IPS-20b (cell line): Measurements from ENCODE around the gene LIX1L.
A peak's percentile ranks its signal among the peaks of the same experiment; 100 is the strongest.

Experiments
- H3K27ac ChIP-seq: one replicate; pipeline ENCODE4 v1.5.1; 2013; ENCODE audit warnings: low read length
- H3K27me3 ChIP-seq: 2 replicates; pipeline ENCODE4 v1.6.1; 2013; ENCODE audit warnings: mild to moderate bottlenecking, low read length, inconsistent platforms; ENCODE audit not compliant: insufficient read depth
- H3K36me3 ChIP-seq: 2 replicates; pipeline ENCODE4 v1.6.1; 2013; ENCODE audit warnings: low read depth, mild to moderate bottlenecking, inconsistent platforms, low read length, moderate library complexity; ENCODE audit not compliant: insufficient read depth
- H3K4me1 ChIP-seq: 2 replicates; pipeline ENCODE4 v1.6.1; 2013; ENCODE audit warnings: mild to moderate bottlenecking, control low read depth, inconsistent platforms, low read length, moderate library complexity; ENCODE audit not compliant: insufficient read depth
- H3K4me3 ChIP-seq: 2 replicates; pipeline ENCODE4 v1.5.1; 2013; ENCODE audit warnings: mild to moderate bottlenecking, low read length, inconsistent platforms
- H3K9ac ChIP-seq: 2 replicates; pipeline ENCODE4 v1.6.1; 2013; ENCODE audit warnings: low read depth, mild to moderate bottlenecking, inconsistent platforms, low read length, moderate library complexity
- H3K9me3 ChIP-seq: 2 replicates; pipeline ENCODE4 v1.6.1; 2013; ENCODE audit warnings: mild to moderate bottlenecking, low read depth, low read length, inconsistent platforms; ENCODE audit not compliant: insufficient read depth

Gene LIX1L

GRCh38 chr1:145974721-145975120 is 16.9 kb upstream of the LIX1L start:
- Histone ChIP-seq H3K4me1 (peaks cover 22% of the 10 kb centered on the region), H3K9me3 (no peaks in the 10 kb centered on the region), H3K27me3 (no peaks in the 10 kb centered on the region), H3K9ac (no peak overlapping the region), H3K36me3 (no peaks in the 10 kb centered on the region), H3K4me3 (no peak overlapping the region), H3K27ac (no peak overlapping the region)

- no peaks in the 10 kb centered on the region for H3K9me3 ChIP-seq
- no peak overlapping the region for H3K4me3 ChIP-seq
- H3K4me1 ChIP-seq = peaks cover 5% of the 10 kb centered on the region; the same call in 1 of the 2 replicates
- no peaks in the 10 kb centered on the region for H3K36me3 ChIP-seq
- H3K27me3 ChIP-seq = no peaks in the 10 kb centered on the region
- H3K27ac ChIP-seq = no peak overlapping the region
- H3K9ac ChIP-seq = no peak overlapping the region
These were observed 14.8 kb upstream of the LIX1L start for GRCh38 chr1:145972580-145972979.

- Histone ChIP-seq H3K36me3 (no peaks in the 10 kb centered on the region), H3K4me1 (peaks cover 10% of the 10 kb centered on the region), H3K9ac (no peak overlapping the region), H3K27me3 (peaks cover 25% of the 10 kb centered on the region), H3K9me3 (no peaks in the 10 kb centered on the region), H3K27ac (no peak overlapping the region), H3K4me3 (no peak overlapping the region)
These were observed 9.5 kb upstream of the LIX1L start for GRCh38 chr1:145967288-145967687.

GRCh38 chr1:145965119-145965744 is 7.4 kb upstream of the LIX1L start:
- H3K27ac ChIP-seq = no peak overlapping the region
- peaks cover 46% of the 10 kb centered on the region for H3K27me3 ChIP-seq
- H3K9ac ChIP-seq = peak overlapping the region; percentile 63; the same call in 1 of the 2 replicates

GRCh38 chr1:145964328-145965118 is 6.7 kb upstream of the LIX1L start, which contains the start of the genes ANKRD34A and POLR3GL:
Gene ANKRD34A, minus strand, starts transcription at chr1:145964575. Its CDS starts 2,816 bp downstream, at chr1:145961759.
Gene POLR3GL, plus strand, starts transcription at chr1:145964690. Its CDS starts 10,176 bp downstream, at chr1:145974866.
- no peaks in the 10 kb centered on the region for H3K36me3 ChIP-seq
- H3K4me3 ChIP-seq = peak within 1 kb of the TSS; percentile 78
- peak within 1 kb of the TSS; percentile 63; the same call in 1 of the 2 replicates for H3K9ac ChIP-seq
- peaks cover 53% of the 10 kb centered on the region for H3K27me3 ChIP-seq
- peaks cover 10% of the 10 kb centered on the region for H3K4me1 ChIP-seq
- no peaks in the 10 kb centered on the region for H3K9me3 ChIP-seq
- H3K27ac ChIP-seq = no peak within 1 kb of the TSS

More at GRCh38 chr1:145965119-145965744, 7.4 kb upstream of the LIX1L start:
- peak overlapping the region; percentile 78 for H3K4me3 ChIP-seq
- peaks cover 10% of the 10 kb centered on the region for H3K4me1 ChIP-seq
- no peaks in the 10 kb centered on the region for H3K36me3 ChIP-seq
- H3K9me3 ChIP-seq = no peaks in the 10 kb centered on the region

- H3K27me3 ChIP-seq = peaks cover 63% of the 10 kb centered on the region
These were observed 5.6 kb upstream of the LIX1L start for GRCh38 chr1:145963265-145964019.

GRCh38 chr1:145962157-145963102 is 4.6 kb upstream of the LIX1L start:
- H3K4me3 ChIP-seq = peak overlapping the region; percentile 84
- H3K36me3 ChIP-seq = no peaks in the 10 kb centered on the region
- no peak overlapping the region for H3K27ac ChIP-seq
- H3K4me1 ChIP-seq = peaks cover 15% of the 10 kb centered on the region
- H3K9me3 ChIP-seq = no peaks in the 10 kb centered on the region
- H3K9ac ChIP-seq = no peak overlapping the region
- H3K27me3 ChIP-seq = peaks cover 68% of the 10 kb centered on the region

More at GRCh38 chr1:145963265-145964019, 5.6 kb upstream of the LIX1L start:
- H3K4me1 ChIP-seq = peaks cover 11% of the 10 kb centered on the region
- H3K36me3 ChIP-seq = no peaks in the 10 kb centered on the region
- H3K9me3 ChIP-seq = no peaks in the 10 kb centered on the region
- H3K9ac ChIP-seq = no peak overlapping the region
- no peak overlapping the region for H3K27ac ChIP-seq
- H3K4me3 ChIP-seq = peak overlapping the region; percentile 78

- Histone ChIP-seq H3K4me1 (peaks cover 15% of the 10 kb centered on the region), H3K9me3 (no peaks in the 10 kb centered on the region), H3K36me3 (no peaks in the 10 kb centered on the region), H3K27ac (no peak overlapping the region), H3K27me3 (peaks cover 77% of the 10 kb centered on the region), H3K4me3 (peak overlapping the region; percentile 84), H3K9ac (no peak overlapping the region; the same call in 1 of the 2 replicates)
These were observed 3.8 kb upstream of the LIX1L start for GRCh38 chr1:145961425-145962156.

- Histone ChIP-seq H3K9me3 (no peaks in the 10 kb centered on the region), H3K27ac (no peak overlapping the region), H3K9ac (peak overlapping the region; percentile 62; the same call in 1 of the 2 replicates), H3K36me3 (no peaks in the 10 kb centered on the region), H3K4me1 (peaks cover 15% of the 10 kb centered on the region), H3K27me3 (peaks cover 82% of the 10 kb centered on the region), H3K4me3 (peak overlapping the region; percentile 84)
These were observed 3.2 kb upstream of the LIX1L start for GRCh38 chr1:145961109-145961424.

- Histone ChIP-seq H3K9me3 (no peaks in the 10 kb centered on the region), H3K27ac (no peak overlapping the region)
These were observed 2.8 kb upstream of the LIX1L start for GRCh38 chr1:145960468-145961108.

More at GRCh38 chr1:145960468-145961108, 2.8 kb upstream of the LIX1L start:
- no peaks in the 10 kb centered on the region for H3K36me3 ChIP-seq
- peak overlapping the region; percentile 62; the same call in 1 of the 2 replicates for H3K9ac ChIP-seq
- H3K27me3 ChIP-seq = peaks cover 87% of the 10 kb centered on the region
- peaks cover 15% of the 10 kb centered on the region for H3K4me1 ChIP-seq
- H3K4me3 ChIP-seq = peak overlapping the region; percentile 84
